Neural cell (in vitro differentiated cells): ENCODE results near the gene FARSA. TPM values are rescaled to one million over a fixed set of nuclear protein-coding genes. Genes with fewer than 3 reads are reported as not detected.

Experiments used
- H2AFZ ChIP-seq: fragments of 200-600, 300-800 bp; sonication (generic), shearing (Covaris generic); 2 replicates; pipeline ENCODE4 v1.6.0; 2014; ENCODE audit warnings: low read depth, mild to moderate bottlenecking, antibody characterized with exemption, low read length, moderate library complexity
- H3F3A ChIP-seq: fragments of 200-600 bp; shearing (Covaris generic); 2 replicates; pipeline ENCODE4 v1.6.1; 2016; ENCODE audit warnings: mild to moderate bottlenecking, moderate library complexity, mixed read lengths, antibody characterized with exemption, low read length; ENCODE audit not compliant: insufficient read depth, poor library complexity, severe bottlenecking
- H3K27ac ChIP-seq: fragments of 200-600, 300-800 bp; sonication (generic), shearing (Covaris generic); 2 replicates; pipeline ENCODE4 v1.5.1; 2014; ENCODE audit warnings: mild to moderate bottlenecking, low read length, moderate library complexity
- H3K27me3 ChIP-seq: fragments of 300-800, 200-600 bp; sonication (generic), shearing (Covaris generic); 2 replicates; pipeline ENCODE4 v1.6.0; 2014; ENCODE audit warnings: mild to moderate bottlenecking, low read depth, low read length, moderate library complexity; ENCODE audit not compliant: insufficient read depth
- H3K36me3 ChIP-seq: fragments of 300-800, 200-600 bp; sonication (generic), shearing (Covaris generic); 2 replicates; pipeline ENCODE4 v1.5.1; 2014; ENCODE audit warnings: mild to moderate bottlenecking, antibody characterized with exemption, low read length, moderate library complexity; ENCODE audit not compliant: insufficient read depth
- H3K4me2 ChIP-seq: fragments of 300-800, 200-600 bp; sonication (generic), shearing (Covaris generic); 2 replicates; pipeline ENCODE4 v1.6.0; 2014; ENCODE audit warnings: mild to moderate bottlenecking, low read length
- H3K4me3 ChIP-seq: fragments of 300-800, 200-600 bp; sonication (generic), shearing (Covaris generic); 2 replicates; pipeline ENCODE4 v1.5.1; 2014; ENCODE audit warnings: mild to moderate bottlenecking, low read length, moderate library complexity
- H3K79me2 ChIP-seq: fragments of 200-600 bp; shearing (Covaris generic); replicated peaks from 2 replicates; pipeline ENCODE4 v1.6.0; 2014; ENCODE audit warnings: mild to moderate bottlenecking, low read length, moderate library complexity; ENCODE audit not compliant: insufficient read depth
- H3K9ac ChIP-seq: fragments of 300-800, 200-600 bp; sonication (generic), shearing (Covaris generic); 2 replicates; pipeline ENCODE4 v1.6.1; 2016; ENCODE audit warnings: mild to moderate bottlenecking, low read length, mixed read lengths
- H3K9me2 ChIP-seq: fragments of 200-600 bp; shearing (Covaris generic); 2 replicates; pipeline ENCODE4 v1.6.1; 2016; ENCODE audit warnings: mild to moderate bottlenecking, low read length, mixed read lengths; ENCODE audit not compliant: insufficient read depth
- H3K9me3 ChIP-seq: fragments of 200-600, 300-800 bp; sonication (generic), shearing (Covaris generic); 2 replicates; pipeline ENCODE4 v1.6.1; 2016; ENCODE audit warnings: mild to moderate bottlenecking, mixed run types, low read length, moderate library complexity, mixed read lengths
- H4K20me1 ChIP-seq: fragments of 200-600 bp; shearing (Covaris generic); 2 replicates; pipeline ENCODE4 v1.6.1; 2016; ENCODE audit warnings: mild to moderate bottlenecking, mixed run types; ENCODE audit not compliant: insufficient read depth
- CTCF ChIP-seq: fragments of 450-650 bp; IDR thresholded peaks from 2 replicates; pipeline ENCODE4 v1.5.1; 2014; ENCODE audit warnings: antibody characterized with exemption, mild to moderate bottlenecking, moderate library complexity; ENCODE audit not compliant: poor library complexity, severe bottlenecking
- EP300 ChIP-seq: fragments of 450-650 bp; conservative IDR thresholded peaks from 2 replicates; pipeline ENCODE4 v1.6.1; 2014; ENCODE audit warnings: antibody characterized with exemption, mild to moderate bottlenecking, moderate library complexity; ENCODE audit not compliant: poor library complexity, severe bottlenecking
- EZH2 ChIP-seq: fragments of 200-600, 300-800 bp; shearing (Covaris generic), sonication (generic); IDR thresholded peaks from 2 replicates; pipeline ENCODE4 v1.6.1; 2014; ENCODE audit warnings: antibody characterized with exemption, low read length, borderline replicate concordance, mild to moderate bottlenecking; ENCODE audit not compliant: insufficient read depth, poor library complexity, severe bottlenecking
- MXI1 ChIP-seq: fragments of 450-650 bp; conservative IDR thresholded peaks from 2 replicates; pipeline ENCODE4 v1.6.1; 2014; ENCODE audit warnings: antibody characterized with exemption, mild to moderate bottlenecking; ENCODE audit not compliant: poor library complexity, severe bottlenecking
- POLR2AphosphoS5 ChIP-seq: IDR thresholded peaks from 2 replicates; pipeline ENCODE4 v1.6.1; 2012
- RAD21 ChIP-seq: fragments of 450-650 bp; conservative IDR thresholded peaks from 2 replicates; pipeline ENCODE4 v1.6.1; 2014; ENCODE audit warnings: antibody characterized with exemption, mild to moderate bottlenecking, moderate library complexity
- SMC3 ChIP-seq: fragments of 450-650 bp; conservative IDR thresholded peaks from 2 replicates; pipeline ENCODE4 v1.6.1; 2014; ENCODE audit warnings: antibody characterized with exemption, mild to moderate bottlenecking, moderate library complexity; ENCODE audit not compliant: poor library complexity
- TAF1 ChIP-seq: IDR thresholded peaks from 2 replicates; pipeline ENCODE4 v1.6.1; 2012; ENCODE audit warnings: low read depth
- polyA plus RNA-seq: library from polyadenylated mRNA; depleted of rRNA; stranded (reverse); fragments of >200 nt; gene quantifications from 2 replicates; pipeline ENCODE4 v1.2.3, GENCODE V29; 2014
- TF ChIP-seq, protein P1 (sequence below): IDR thresholded peaks from 2 replicates; pipeline ENCODE4 v1.6.1; 2012; ENCODE audit warnings: borderline replicate concordance

The FARSA gene
- polyA plus RNA-seq, 1 donor from 2014 or later, result 47.6 TPM

- TF ChIP-seq RAD21 (no peak), CTCF (no peak), MXI1 (no peak), EZH2 (no peak), EP300 (no peak), TAF1 (no peak), SMC3 (no peak), POLR2AphosphoS5 (no peak)
- TF ChIP-seq, protein P1, sequence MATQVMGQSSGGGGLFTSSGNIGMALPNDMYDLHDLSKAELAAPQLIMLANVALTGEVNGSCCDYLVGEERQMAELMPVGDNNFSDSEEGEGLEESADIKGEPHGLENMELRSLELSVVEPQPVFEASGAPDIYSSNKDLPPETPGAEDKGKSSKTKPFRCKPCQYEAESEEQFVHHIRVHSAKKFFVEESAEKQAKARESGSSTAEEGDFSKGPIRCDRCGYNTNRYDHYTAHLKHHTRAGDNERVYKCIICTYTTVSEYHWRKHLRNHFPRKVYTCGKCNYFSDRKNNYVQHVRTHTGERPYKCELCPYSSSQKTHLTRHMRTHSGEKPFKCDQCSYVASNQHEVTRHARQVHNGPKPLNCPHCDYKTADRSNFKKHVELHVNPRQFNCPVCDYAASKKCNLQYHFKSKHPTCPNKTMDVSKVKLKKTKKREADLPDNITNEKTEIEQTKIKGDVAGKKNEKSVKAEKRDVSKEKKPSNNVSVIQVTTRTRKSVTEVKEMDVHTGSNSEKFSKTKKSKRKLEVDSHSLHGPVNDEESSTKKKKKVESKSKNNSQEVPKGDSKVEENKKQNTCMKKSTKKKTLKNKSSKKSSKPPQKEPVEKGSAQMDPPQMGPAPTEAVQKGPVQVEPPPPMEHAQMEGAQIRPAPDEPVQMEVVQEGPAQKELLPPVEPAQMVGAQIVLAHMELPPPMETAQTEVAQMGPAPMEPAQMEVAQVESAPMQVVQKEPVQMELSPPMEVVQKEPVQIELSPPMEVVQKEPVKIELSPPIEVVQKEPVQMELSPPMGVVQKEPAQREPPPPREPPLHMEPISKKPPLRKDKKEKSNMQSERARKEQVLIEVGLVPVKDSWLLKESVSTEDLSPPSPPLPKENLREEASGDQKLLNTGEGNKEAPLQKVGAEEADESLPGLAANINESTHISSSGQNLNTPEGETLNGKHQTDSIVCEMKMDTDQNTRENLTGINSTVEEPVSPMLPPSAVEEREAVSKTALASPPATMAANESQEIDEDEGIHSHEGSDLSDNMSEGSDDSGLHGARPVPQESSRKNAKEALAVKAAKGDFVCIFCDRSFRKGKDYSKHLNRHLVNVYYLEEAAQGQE, result no peak
- no peak overlapping the region for H3K9ac ChIP-seq
- H4K20me1 ChIP-seq, result no peaks in the 10 kb centered on the region
- no peak overlapping the region for H3K27ac ChIP-seq
- no peaks in the 10 kb centered on the region for H3F3A ChIP-seq
- no peaks in the 10 kb centered on the region for H3K27me3 ChIP-seq
- H3K9me2 ChIP-seq, result no peaks in the 10 kb centered on the region
- no peak overlapping the region for H3K4me2 ChIP-seq
- no peak overlapping the region for H2AFZ ChIP-seq
- no peaks in the 10 kb centered on the region for H3K36me3 ChIP-seq
- H3K79me2 ChIP-seq, result peaks cover 36% of the 10 kb centered on the region
- no peak overlapping the region for H3K4me3 ChIP-seq
- no peaks in the 10 kb centered on the region for H3K9me3 ChIP-seq
Measured at GRCh38 chr19:12936582-12936981, 3.1 kb upstream of the FARSA start.

DNA sequence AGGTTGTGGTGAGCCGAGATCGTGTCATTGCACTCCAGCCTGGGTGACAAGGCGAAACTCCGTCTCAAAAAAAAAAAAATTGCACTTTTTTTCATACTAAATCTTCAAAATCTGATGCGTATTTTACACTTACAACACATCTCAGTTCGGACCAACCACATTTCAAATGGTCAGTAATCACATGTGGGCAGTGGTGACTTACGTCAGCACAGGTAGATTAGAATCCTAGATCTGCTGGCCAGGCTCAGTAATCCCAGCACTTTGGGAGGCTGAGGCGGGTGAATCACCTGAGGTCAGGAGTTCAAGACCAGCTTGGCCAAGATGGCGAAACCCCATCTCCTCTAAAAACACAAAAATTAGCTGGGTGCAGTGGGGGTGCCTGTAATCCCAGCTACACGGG, 1.6 kb upstream of the FARSA start:
- H3F3A ChIP-seq, result no peaks in the 10 kb centered on the region
- H3K9me3 ChIP-seq, result no peaks in the 10 kb centered on the region
- H3K4me2 ChIP-seq, result no peak overlapping the region
- H3K4me3 ChIP-seq, result no peak overlapping the region
- no peaks in the 10 kb centered on the region for H3K27me3 ChIP-seq
- no peak overlapping the region for H2AFZ ChIP-seq
- no peak overlapping the region for H3K9ac ChIP-seq
- no peaks in the 10 kb centered on the region for H3K36me3 ChIP-seq
- H4K20me1 ChIP-seq, result no peaks in the 10 kb centered on the region
- no peaks in the 10 kb centered on the region for H3K9me2 ChIP-seq
- peaks cover 31% of the 10 kb centered on the region for H3K79me2 ChIP-seq
- TF ChIP-seq TAF1, result no peak
- TF ChIP-seq, protein P1, result no peak
- no peak for TF ChIP-seq SMC3
- TF ChIP-seq MXI1, result no peak
- no peak for TF ChIP-seq EZH2
- no peak for TF ChIP-seq EP300
- no peak for TF ChIP-seq CTCF
- TF ChIP-seq RAD21, result no peak
- TF ChIP-seq POLR2AphosphoS5, result no peak
- H3K27ac ChIP-seq, result no peak overlapping the region
